ENCODE results near the gene ALS2CL. TPM values are rescaled to one million over a fixed set of nuclear protein-coding genes. Genes with fewer than 3 reads are reported as not detected.

Gene ALS2CL
- total and polyA plus RNA-seq, 2 experiments from 2014 or later: 3.4 to 11.8 TPM

GRCh38 chr3:46673151-46674030 lies 20.1 kb downstream of the ALS2CL start:
- no peak for TF ChIP-seq EZH2 (IDR thresholded peaks at IDR 0.05; ENCODE audit: low read depth, unreplicated experiment)
- TF ChIP-seq, protein P1, sequence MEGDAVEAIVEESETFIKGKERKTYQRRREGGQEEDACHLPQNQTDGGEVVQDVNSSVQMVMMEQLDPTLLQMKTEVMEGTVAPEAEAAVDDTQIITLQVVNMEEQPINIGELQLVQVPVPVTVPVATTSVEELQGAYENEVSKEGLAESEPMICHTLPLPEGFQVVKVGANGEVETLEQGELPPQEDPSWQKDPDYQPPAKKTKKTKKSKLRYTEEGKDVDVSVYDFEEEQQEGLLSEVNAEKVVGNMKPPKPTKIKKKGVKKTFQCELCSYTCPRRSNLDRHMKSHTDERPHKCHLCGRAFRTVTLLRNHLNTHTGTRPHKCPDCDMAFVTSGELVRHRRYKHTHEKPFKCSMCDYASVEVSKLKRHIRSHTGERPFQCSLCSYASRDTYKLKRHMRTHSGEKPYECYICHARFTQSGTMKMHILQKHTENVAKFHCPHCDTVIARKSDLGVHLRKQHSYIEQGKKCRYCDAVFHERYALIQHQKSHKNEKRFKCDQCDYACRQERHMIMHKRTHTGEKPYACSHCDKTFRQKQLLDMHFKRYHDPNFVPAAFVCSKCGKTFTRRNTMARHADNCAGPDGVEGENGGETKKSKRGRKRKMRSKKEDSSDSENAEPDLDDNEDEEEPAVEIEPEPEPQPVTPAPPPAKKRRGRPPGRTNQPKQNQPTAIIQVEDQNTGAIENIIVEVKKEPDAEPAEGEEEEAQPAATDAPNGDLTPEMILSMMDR (conservative IDR thresholded peaks at IDR 0.05; ENCODE audit: low read depth in 2 of 2): no peak
- TF ChIP-seq, protein P2, sequence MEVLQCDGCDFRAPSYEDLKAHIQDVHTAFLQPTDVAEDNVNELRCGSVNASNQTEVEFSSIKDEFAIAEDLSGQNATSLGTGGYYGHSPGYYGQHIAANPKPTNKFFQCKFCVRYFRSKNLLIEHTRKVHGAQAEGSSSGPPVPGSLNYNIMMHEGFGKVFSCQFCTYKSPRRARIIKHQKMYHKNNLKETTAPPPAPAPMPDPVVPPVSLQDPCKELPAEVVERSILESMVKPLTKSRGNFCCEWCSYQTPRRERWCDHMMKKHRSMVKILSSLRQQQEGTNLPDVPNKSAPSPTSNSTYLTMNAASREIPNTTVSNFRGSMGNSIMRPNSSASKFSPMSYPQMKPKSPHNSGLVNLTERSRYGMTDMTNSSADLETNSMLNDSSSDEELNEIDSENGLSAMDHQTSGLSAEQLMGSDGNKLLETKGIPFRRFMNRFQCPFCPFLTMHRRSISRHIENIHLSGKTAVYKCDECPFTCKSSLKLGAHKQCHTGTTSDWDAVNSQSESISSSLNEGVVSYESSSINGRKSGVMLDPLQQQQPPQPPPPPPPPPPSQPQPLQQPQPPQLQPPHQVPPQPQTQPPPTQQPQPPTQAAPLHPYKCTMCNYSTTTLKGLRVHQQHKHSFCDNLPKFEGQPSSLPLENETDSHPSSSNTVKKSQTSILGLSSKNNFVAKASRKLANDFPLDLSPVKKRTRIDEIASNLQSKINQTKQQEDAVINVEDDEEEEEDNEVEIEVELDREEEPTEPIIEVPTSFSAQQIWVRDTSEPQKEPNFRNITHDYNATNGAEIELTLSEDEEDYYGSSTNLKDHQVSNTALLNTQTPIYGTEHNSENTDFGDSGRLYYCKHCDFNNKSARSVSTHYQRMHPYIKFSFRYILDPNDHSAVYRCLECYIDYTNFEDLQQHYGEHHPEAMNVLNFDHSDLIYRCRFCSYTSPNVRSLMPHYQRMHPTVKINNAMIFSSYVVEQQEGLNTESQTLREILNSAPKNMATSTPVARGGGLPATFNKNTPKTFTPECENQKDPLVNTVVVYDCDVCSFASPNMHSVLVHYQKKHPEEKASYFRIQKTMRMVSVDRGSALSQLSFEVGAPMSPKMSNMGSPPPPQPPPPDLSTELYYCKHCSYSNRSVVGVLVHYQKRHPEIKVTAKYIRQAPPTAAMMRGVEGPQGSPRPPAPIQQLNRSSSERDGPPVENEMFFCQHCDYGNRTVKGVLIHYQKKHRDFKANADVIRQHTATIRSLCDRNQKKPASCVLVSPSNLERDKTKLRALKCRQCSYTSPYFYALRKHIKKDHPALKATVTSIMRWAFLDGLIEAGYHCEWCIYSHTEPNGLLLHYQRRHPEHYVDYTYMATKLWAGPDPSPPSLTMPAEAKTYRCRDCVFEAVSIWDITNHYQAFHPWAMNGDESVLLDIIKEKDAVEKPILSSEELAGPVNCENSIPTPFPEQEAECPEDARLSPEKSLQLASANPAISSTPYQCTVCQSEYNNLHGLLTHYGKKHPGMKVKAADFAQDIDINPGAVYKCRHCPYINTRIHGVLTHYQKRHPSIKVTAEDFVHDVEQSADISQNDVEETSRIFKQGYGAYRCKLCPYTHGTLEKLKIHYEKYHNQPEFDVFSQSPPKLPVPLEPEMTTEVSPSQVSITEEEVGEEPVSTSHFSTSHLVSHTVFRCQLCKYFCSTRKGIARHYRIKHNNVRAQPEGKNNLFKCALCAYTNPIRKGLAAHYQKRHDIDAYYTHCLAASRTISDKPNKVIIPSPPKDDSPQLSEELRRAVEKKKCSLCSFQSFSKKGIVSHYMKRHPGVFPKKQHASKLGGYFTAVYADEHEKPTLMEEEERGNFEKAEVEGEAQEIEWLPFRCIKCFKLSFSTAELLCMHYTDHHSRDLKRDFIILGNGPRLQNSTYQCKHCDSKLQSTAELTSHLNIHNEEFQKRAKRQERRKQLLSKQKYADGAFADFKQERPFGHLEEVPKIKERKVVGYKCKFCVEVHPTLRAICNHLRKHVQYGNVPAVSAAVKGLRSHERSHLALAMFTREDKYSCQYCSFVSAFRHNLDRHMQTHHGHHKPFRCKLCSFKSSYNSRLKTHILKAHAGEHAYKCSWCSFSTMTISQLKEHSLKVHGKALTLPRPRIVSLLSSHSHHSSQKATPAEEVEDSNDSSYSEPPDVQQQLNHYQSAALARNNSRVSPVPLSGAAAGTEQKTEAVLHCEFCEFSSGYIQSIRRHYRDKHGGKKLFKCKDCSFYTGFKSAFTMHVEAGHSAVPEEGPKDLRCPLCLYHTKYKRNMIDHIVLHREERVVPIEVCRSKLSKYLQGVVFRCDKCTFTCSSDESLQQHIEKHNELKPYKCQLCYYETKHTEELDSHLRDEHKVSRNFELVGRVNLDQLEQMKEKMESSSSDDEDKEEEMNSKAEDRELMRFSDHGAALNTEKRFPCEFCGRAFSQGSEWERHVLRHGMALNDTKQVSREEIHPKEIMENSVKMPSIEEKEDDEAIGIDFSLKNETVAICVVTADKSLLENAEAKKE (CRISPR knock-in tag; IDR thresholded peaks at IDR 0.05): no peak
- TF ChIP-seq STAT1 (IDR thresholded peaks at IDR 0.05; ENCODE audit: unreplicated experiment): no peak
- TF ChIP-seq, protein P3, sequence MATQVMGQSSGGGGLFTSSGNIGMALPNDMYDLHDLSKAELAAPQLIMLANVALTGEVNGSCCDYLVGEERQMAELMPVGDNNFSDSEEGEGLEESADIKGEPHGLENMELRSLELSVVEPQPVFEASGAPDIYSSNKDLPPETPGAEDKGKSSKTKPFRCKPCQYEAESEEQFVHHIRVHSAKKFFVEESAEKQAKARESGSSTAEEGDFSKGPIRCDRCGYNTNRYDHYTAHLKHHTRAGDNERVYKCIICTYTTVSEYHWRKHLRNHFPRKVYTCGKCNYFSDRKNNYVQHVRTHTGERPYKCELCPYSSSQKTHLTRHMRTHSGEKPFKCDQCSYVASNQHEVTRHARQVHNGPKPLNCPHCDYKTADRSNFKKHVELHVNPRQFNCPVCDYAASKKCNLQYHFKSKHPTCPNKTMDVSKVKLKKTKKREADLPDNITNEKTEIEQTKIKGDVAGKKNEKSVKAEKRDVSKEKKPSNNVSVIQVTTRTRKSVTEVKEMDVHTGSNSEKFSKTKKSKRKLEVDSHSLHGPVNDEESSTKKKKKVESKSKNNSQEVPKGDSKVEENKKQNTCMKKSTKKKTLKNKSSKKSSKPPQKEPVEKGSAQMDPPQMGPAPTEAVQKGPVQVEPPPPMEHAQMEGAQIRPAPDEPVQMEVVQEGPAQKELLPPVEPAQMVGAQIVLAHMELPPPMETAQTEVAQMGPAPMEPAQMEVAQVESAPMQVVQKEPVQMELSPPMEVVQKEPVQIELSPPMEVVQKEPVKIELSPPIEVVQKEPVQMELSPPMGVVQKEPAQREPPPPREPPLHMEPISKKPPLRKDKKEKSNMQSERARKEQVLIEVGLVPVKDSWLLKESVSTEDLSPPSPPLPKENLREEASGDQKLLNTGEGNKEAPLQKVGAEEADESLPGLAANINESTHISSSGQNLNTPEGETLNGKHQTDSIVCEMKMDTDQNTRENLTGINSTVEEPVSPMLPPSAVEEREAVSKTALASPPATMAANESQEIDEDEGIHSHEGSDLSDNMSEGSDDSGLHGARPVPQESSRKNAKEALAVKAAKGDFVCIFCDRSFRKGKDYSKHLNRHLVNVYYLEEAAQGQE (IDR thresholded peaks at IDR 0.05; ENCODE audit: unreplicated experiment): no peak
- TF ChIP-seq CREB1 (CRISPR knock-in tag; IDR thresholded peaks at IDR 0.05; ENCODE audit: low read depth): no peak
- TF ChIP-seq POLR2AphosphoS5 (IDR thresholded peaks at IDR 0.05; ENCODE audit: low read depth): no peak
- TF ChIP-seq, protein P4, sequence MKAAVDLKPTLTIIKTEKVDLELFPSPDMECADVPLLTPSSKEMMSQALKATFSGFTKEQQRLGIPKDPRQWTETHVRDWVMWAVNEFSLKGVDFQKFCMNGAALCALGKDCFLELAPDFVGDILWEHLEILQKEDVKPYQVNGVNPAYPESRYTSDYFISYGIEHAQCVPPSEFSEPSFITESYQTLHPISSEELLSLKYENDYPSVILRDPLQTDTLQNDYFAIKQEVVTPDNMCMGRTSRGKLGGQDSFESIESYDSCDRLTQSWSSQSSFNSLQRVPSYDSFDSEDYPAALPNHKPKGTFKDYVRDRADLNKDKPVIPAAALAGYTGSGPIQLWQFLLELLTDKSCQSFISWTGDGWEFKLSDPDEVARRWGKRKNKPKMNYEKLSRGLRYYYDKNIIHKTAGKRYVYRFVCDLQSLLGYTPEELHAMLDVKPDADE (IDR thresholded peaks at IDR 0.05): no peak
- TF ChIP-seq ZNF331 (CRISPR knock-in tag; IDR thresholded peaks at IDR 0.05; ENCODE audit: low read depth): no peak
- no peak for TF ChIP-seq JUNB (IDR thresholded peaks at IDR 0.05; ENCODE audit: unreplicated experiment)
- TF ChIP-seq ZNF114 (CRISPR knock-in tag; IDR thresholded peaks at IDR 0.05): no peak
- TF ChIP-seq NANOG (IDR thresholded peaks at IDR 0.05; ENCODE audit: borderline replicate concordance): no peak
- TF ChIP-seq EZH2phosphoT487 (IDR thresholded peaks at IDR 0.05; ENCODE audit: unreplicated experiment): no peak
- Histone ChIP-seq H3F3A (replicated peaks; ENCODE audit: low read depth) (no peaks in the 10 kb centered on the region), H3K9me2 (ENCODE audit: insufficient read depth) (0 out of 2 replicates have a peak, but pooled peaks cover 4% of the 10 kb centered on the region), H3K4me2 (no peak overlapping the region), H3K79me2 (replicated peaks; ENCODE audit: insufficient read depth) (no peaks in the 10 kb centered on the region), H4K20me1 (replicated peaks; ENCODE audit: insufficient read depth) (no peaks in the 10 kb centered on the region; the same call in 1 of the 2 replicates), H3K27ac (ENCODE audit: low read depth) (no peak overlapping the region), H3K4me3 (no peak overlapping the region), H3K27me3 (ENCODE audit: insufficient read depth) (no peaks in the 10 kb centered on the region), H3K36me3 (ENCODE audit: insufficient read depth) (no peaks in the 10 kb centered on the region), H2AFZ (no peak overlapping the region), H3K4me1 (ENCODE audit: insufficient read depth) (no peaks in the 10 kb centered on the region)
- no peak for DNase-seq (ENCODE audit: low spot score)
- Mint-ChIP-seq H3K36me3 (ENCODE audit: low read depth) (peaks cover 4% of the 10 kb centered on the region; the same call in 2 of the 3 replicates), H3K27ac (no peak overlapping the region), H3K27me3 (ENCODE audit: insufficient read depth, low read depth, poor library complexity) (peaks cover 12% of the 10 kb centered on the region), H3K4me3 (no peak overlapping the region), H3K4me1 (no peaks in the 10 kb centered on the region; the same call in 2 of the 3 replicates), H3K9me3 (no peaks in the 10 kb centered on the region)
- ATAC-seq: no peak

All from GM23338 (cell line).